HL-60 (cell line): Measurements from ENCODE around the gene CREB5.

Experiments
- DNase-seq, 2 experiments: peaks; one replicate each; pipeline ENCODE4 v3.0.0-alpha.2; 2010 to 2020; ENCODE audit warnings: low read depth in 1 of 2, low spot score in 1 of 2
- H3K27ac ChIP-seq: fragments of 250-450 bp; sonication (Bioruptor Pico); replicated peaks from 2 replicates; pipeline ENCODE4 v1.5.1; 2020; ENCODE audit warnings: mild to moderate bottlenecking, moderate library complexity
- H3K27me3 ChIP-seq: fragments of 250-450 bp; sonication (Bioruptor Pico); 2 replicates; pipeline ENCODE4 v1.5.1; 2021; ENCODE audit warnings: mild to moderate bottlenecking, moderate library complexity; ENCODE audit not compliant: insufficient read depth, poor library complexity, severe bottlenecking
- H3K4me3 ChIP-seq: replicated peaks from 2 replicates; pipeline ENCODE4 v1.5.1; 2011; ENCODE audit warnings: mild to moderate bottlenecking, control low read depth, low read length; ENCODE audit not compliant: insufficient read depth
- CTCF ChIP-seq: IDR thresholded peaks from one replicate; pipeline ENCODE4 v1.5.1; 2011; ENCODE audit warnings: low read length, control low read depth, inconsistent platforms; ENCODE audit not compliant: insufficient read depth
- GABPA ChIP-seq: IDR thresholded peaks from 2 replicates; pipeline ENCODE4 v1.6.1; 2012; ENCODE audit warnings: low read depth
- POLR2AphosphoS5 ChIP-seq: IDR thresholded peaks from 2 replicates; pipeline ENCODE4 v1.6.1; 2012; ENCODE audit warnings: low read depth
- REST ChIP-seq: IDR thresholded peaks from 2 replicates; pipeline ENCODE4 v1.6.1; 2012; ENCODE audit warnings: low read depth; ENCODE audit not compliant: insufficient replicate concordance
- SPI1 ChIP-seq: IDR thresholded peaks from 2 replicates; pipeline ENCODE4 v1.6.1; 2012; ENCODE audit warnings: low read depth, mild to moderate bottlenecking, borderline replicate concordance

Gene CREB5

DNA sequence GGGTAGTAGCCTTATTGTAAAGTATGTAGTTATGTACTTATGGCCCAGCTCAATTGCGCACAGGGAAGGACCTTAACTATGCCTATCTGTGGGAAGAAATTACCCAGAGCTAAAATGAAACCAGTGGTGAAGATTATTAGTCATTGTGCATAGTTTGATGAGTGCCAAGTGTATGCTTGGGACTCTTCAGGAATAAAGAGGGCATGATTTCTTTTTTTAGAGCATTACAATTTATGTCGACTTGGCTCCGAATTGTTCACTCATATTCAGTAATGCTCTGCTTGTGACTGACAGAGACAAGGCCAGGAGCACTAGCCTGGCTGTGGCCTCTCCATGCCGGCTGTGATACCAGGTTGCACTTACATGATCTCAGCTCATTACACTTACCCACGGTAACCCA is 276.3 kb downstream of the CREB5 start:
- no peak overlapping the region for H3K27ac ChIP-seq
- H3K27me3 ChIP-seq, result no peaks in the 10 kb centered on the region
- DNase-seq, result no peak
- TF ChIP-seq SPI1, result no peak
- no peak for TF ChIP-seq REST
- TF ChIP-seq POLR2AphosphoS5, result no peak
- no peak for TF ChIP-seq GABPA
- no peak for TF ChIP-seq CTCF
- no peak overlapping the region for H3K4me3 ChIP-seq

GRCh38 chr7:28695300-28696295 is 283.3 kb downstream of the CREB5 start:
- no peak for TF ChIP-seq POLR2AphosphoS5
- no peak for TF ChIP-seq SPI1
- TF ChIP-seq GABPA, result no peak
- TF ChIP-seq CTCF, result no peak
- TF ChIP-seq REST, result no peak
- DNase-seq, result no peak
- H3K27ac ChIP-seq, result no peak overlapping the region
- no peaks in the 10 kb centered on the region for H3K27me3 ChIP-seq
- H3K4me3 ChIP-seq, result no peak overlapping the region

DNA sequence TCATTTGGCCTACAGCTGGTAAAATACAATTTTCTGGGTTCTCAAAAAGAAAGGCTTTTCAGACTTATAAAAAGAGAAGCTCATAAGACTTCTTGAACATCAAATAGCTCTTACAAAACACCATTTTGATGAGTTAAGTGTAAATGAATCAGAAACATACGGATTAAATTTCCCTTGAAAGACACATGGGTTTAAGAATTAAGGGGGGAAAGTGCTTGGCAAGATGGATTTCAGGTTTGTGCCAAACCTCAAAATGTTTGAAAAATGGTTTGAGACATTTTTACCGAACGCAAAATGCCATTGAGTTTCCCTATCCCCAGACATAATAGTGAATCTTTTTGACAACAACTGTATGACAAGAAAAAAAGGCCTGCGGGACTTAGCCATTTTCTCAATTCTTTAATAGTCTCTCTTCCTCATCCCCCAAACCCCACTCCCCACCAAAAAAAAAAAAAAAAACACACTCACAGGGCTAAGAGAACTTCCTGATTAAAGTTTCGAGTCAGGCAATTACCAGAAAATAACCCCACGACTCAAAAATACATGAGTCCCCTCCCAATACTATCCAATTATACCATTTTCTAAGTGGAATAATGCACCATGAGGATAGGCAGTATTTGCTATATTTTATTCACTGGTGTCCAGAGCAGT is 285.7 kb downstream of the CREB5 start:
- DNase-seq, result no peak
- TF ChIP-seq REST (no peak), SPI1 (no peak), POLR2AphosphoS5 (no peak), GABPA (no peak)
- H3K4me3 ChIP-seq, result no peak overlapping the region
- no peak overlapping the region for H3K27ac ChIP-seq
- no peaks in the 10 kb centered on the region for H3K27me3 ChIP-seq
